Stimulated activated CD4-positive, alpha-beta T cell treated with anti-CD3 and anti-CD28 coated beads, Interleukin-1b, Interleukin-23, amount 100 ng/mL, for 48 hours (primary cell): ENCODE measurements around the gene TTC6.
"Not testable (repeated sequence)": the region's sequence is repeated elsewhere in the genome, so short reads cannot be mapped to it uniquely, and the experiment has no call there.

Source experiments
- DNase-seq: peaks from one replicate; pipeline ENCODE4 v3.0.0-alpha.2; 2020

TTC6 gene

GRCh38 chr14:37594971-37595808 is at the start of gene TTC6, which contains the start of gene FOXA1:
Gene TTC6 (plus strand): TSS chr14:37595629. CDS start chr14:37622065, 26,436 bp downstream.
Gene FOXA1 (minus strand): TSS chr14:37595249. CDS start chr14:37594972, 277 bp downstream.
- DNase-seq = no peak

- no peak for DNase-seq
Observed at GRCh38 chr14:37546621-37547447, 48.6 kb upstream of the TTC6 start.

GRCh38 chr14:37550511-37550910 is 44.9 kb upstream of the TTC6 start:
- DNase-seq = no peak

GRCh38 chr14:37551119-37551518 is 44.3 kb upstream of the TTC6 start:
- DNase-seq = no peak

- DNase-seq = no peak
Observed at GRCh38 chr14:37553935-37554550, 41.4 kb upstream of the TTC6 start.

- DNase-seq = not testable (repeated sequence)
Observed at GRCh38 chr14:37555596-37555995, 39.8 kb upstream of the TTC6 start.

- DNase-seq = no peak
Observed at GRCh38 chr14:37558740-37559139, 36.7 kb upstream of the TTC6 start.

- no peak for DNase-seq
Observed at GRCh38 chr14:37559386-37559785, 36.0 kb upstream of the TTC6 start.

GRCh38 chr14:37563189-37563588 is 32.2 kb upstream of the TTC6 start:
- DNase-seq = no peak

GRCh38 chr14:37565550-37565949 is 29.9 kb upstream of the TTC6 start:
- no peak for DNase-seq

- DNase-seq = no peak
Observed at GRCh38 chr14:37566811-37567371, 28.5 kb upstream of the TTC6 start.

- DNase-seq = no peak
Observed at GRCh38 chr14:37569729-37570128, 25.7 kb upstream of the TTC6 start.

GRCh38 chr14:37571391-37571790 is 24.0 kb upstream of the TTC6 start:
- no peak for DNase-seq

- no peak for DNase-seq
Observed at GRCh38 chr14:37573356-37573755, 22.1 kb upstream of the TTC6 start.

- no peak for DNase-seq
Observed at GRCh38 chr14:37579274-37579673, 16.2 kb upstream of the TTC6 start.

- DNase-seq = no peak
Observed at GRCh38 chr14:37580146-37580545, 15.3 kb upstream of the TTC6 start.

- no peak for DNase-seq
Observed at GRCh38 chr14:37583358-37584210, 11.8 kb upstream of the TTC6 start.

- no peak for DNase-seq
Observed at GRCh38 chr14:37584211-37585100, 11.0 kb upstream of the TTC6 start.

GRCh38 chr14:37585101-37585511 is 10.3 kb upstream of the TTC6 start:
- DNase-seq = no peak

GRCh38 chr14:37585971-37586796 is 9.2 kb upstream of the TTC6 start:
- DNase-seq = no peak
